GM12873 (cell line): Measurements from ENCODE around the gene ZNF25.

Experiments
- CTCF ChIP-seq: IDR thresholded peaks from 2 replicates; pipeline ENCODE4 v1.5.1; 2012; ENCODE audit warnings: low read depth, mild to moderate bottlenecking, moderate library complexity, low read length, control low read depth; ENCODE audit not compliant: insufficient read depth; ENCODE audit errors: missing control alignments

Gene ZNF25

DNA sequence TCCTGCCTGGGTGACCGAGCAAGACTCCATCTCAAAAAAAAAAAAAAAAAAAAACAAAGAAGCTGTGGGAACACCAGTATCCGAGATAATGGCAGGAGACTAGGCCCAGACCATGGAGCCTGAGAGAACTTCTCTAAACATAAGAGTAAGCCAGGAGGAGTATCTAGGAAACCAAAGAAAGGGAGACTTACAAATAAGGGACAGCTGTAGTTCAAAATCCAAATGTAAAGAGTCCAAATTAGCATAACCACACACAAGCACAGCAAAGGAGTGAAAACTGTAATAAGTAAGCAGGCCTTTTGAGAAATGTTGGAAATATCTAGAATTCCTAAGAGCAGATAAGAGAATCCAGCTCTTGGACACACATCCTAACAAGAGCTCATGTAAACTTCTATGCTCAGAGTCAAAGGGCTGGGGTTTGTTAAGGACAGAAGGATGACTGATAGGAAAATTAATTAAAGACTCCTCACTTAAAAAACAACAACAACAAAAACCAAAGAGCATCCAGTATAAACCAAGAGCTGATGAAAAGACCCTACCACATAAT is 15.8 kb downstream of the ZNF25 start:
- TF ChIP-seq CTCF, result no peak

GRCh38 chr10:37957841-37958240 is 18.6 kb downstream of the ZNF25 start:
- TF ChIP-seq CTCF, result no peak

GRCh38 chr10:37952926-37953325 is 23.5 kb downstream of the ZNF25 start:
- TF ChIP-seq CTCF, result no peak

DNA sequence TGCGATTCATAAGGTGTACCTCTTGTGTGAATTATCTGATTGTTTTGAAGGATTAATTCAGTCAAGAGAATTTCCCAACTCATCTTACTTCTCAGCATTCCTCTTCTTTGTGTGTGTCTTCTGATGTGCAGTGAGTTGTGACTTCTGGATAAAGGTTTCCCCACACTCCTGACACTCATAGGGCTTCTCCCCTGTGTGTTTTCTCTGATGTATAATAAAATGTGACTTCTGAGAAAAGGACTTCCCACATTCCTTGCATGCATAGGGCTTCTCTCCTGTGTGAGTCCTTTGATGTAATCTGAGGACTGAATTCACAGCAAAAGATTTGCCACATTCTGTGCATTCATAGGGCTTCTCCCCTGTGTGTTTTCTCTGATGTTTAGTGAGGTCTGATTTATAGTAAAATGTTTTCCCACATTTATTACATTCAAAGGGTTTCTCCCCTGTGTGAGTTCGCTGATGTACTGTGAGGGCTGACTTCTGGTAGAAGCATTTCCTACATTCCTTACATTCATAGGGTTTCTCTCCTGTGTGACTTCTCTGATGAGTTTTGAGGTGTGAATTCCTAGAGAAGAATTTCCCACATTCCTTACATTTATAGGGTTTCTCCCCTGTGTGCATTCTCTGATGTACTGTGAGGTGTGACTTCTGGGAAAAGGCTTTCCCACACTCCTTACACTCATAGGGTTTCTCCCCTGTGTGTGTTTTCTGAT is 24.2 kb downstream of the ZNF25 start:
- TF ChIP-seq CTCF, result no peak

GRCh38 chr10:37948210-37948609 is 28.2 kb downstream of the ZNF25 start:
- TF ChIP-seq CTCF, result no peak

- no peak for TF ChIP-seq CTCF
Observed at GRCh38 chr10:37947526-37947925, 28.9 kb downstream of the ZNF25 start.

DNA sequence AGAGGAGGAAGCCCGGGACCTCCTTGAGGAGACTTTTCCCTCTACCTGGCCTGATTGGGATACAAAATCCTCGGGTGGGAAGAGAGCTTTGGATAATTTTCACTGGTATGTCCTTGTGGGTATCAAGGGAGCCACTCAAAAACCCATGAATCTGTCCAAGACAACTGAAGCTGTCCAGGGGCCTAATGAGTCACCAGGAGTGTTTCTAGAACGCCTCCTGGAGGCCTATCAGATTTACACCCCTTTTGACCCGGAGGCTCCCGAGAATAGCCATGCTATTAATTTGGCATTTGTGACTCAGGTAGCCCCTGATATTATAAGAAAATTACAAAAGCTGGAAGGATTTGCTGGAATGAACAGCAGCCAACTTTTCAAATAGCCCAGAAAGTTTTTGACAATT is 38.6 kb downstream of the ZNF25 start:
- TF ChIP-seq CTCF, result no peak

DNA sequence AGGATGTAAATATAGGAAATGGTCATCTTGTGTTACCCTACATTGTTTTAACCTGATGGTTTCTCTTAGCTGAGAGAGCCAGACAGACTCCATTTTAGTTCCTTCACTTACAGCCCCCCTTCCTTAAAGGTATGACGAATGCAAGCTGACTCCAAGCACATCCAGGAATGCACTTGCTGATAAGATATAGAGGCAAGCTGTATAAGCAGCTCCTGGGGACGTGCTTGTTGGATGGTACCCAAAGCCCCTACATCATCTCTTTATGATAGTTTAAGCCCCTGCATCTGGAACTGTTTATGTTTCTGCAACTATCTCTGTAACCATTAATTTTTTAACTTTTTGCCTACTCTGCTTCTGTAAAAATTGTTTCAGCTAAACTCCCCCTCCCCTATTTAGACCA is 41.7 kb downstream of the ZNF25 start:
- TF ChIP-seq CTCF, result no peak
